Panc1 (cell line): ENCODE data around the gene UBA1. TPM values are rescaled to one million over a fixed set of nuclear protein-coding genes. Genes with fewer than 3 reads are reported as not detected.

Experiments used
- ATAC-seq: fragments of 200-7000 bp; cut with Tn5 transposase; 2 replicates; pipeline ENCODE4 v1.9.1; 2020; ENCODE audit warnings: mild to moderate bottlenecking, moderate library complexity
- BruUV-seq: library from RNA; stranded (reverse); fragments of 400-500 nt; replicated peaks from 2 replicates; lab custom pipeline; 2021; lab: Mats Ljungman, UMichigan
- CTCF ChIA-PET: fragments of 300-600 bp; sonication (Branson Sonifier 250); formaldehyde crosslinking; loops from one replicate; lab custom pipeline; 2022; ENCODE audit warnings: antibody characterized with exemption; lab: Charles Lee
- POLR2A ChIA-PET: fragments of 300-600 bp; sonication (Branson Sonifier 250); formaldehyde crosslinking; loops from one replicate; lab custom pipeline; 2022; ENCODE audit warnings: antibody characterized with exemption; lab: Charles Lee
- DNase-seq: peaks from one replicate; pipeline ENCODE4 v3.0.0-alpha.2; 2010; ENCODE audit warnings: low read depth, low spot score
- H3K27ac ChIP-seq: 2 replicates; pipeline ENCODE4 v1.5.1; 2011; ENCODE audit warnings: mild to moderate bottlenecking, low read length, inconsistent platforms
- H3K27me3 ChIP-seq: fragments of 200-500 bp; sonication (Bioruptor generic); 2 replicates; pipeline ENCODE4 v1.6.0; 2014; ENCODE audit warnings: low read length, inconsistent platforms; ENCODE audit not compliant: control insufficient read depth, insufficient read depth
- H3K36me3 ChIP-seq: fragments of 200-500 bp; sonication (Bioruptor generic); 2 replicates; pipeline ENCODE4 v1.5.1; 2014; ENCODE audit warnings: inconsistent platforms, mild to moderate bottlenecking, low read length, moderate library complexity; ENCODE audit not compliant: control insufficient read depth, insufficient read depth
- H3K4me1 ChIP-seq: 2 replicates; pipeline ENCODE4 v1.5.1; 2011; ENCODE audit warnings: inconsistent platforms, mild to moderate bottlenecking, low read length, moderate library complexity; ENCODE audit not compliant: control insufficient read depth, insufficient read depth
- H3K4me3 ChIP-seq, 2 experiments: 2 replicates each; pipeline ENCODE4 v1.5.1; 2011 to 2012; ENCODE audit warnings: low read depth in 2 of 2, low read length in 2 of 2, mild to moderate bottlenecking in 2 of 2, inconsistent platforms in 1 of 2, moderate library complexity in 1 of 2
- H3K9me3 ChIP-seq: fragments of 200-500 bp; sonication (Bioruptor generic); 2 replicates; pipeline ENCODE4 v1.5.1; 2014; ENCODE audit warnings: low read depth, mild to moderate bottlenecking, inconsistent platforms, low read length, moderate library complexity; ENCODE audit not compliant: control insufficient read depth, insufficient read depth
- POLR2AphosphoS5 ChIP-seq: IDR thresholded peaks from 2 replicates; pipeline ENCODE4 v1.6.1; 2012; ENCODE audit warnings: mild to moderate bottlenecking, low read depth, low read length, moderate library complexity
- SIN3A ChIP-seq: IDR thresholded peaks from 2 replicates; pipeline ENCODE4 v1.6.1; 2012; ENCODE audit warnings: low read depth, mild to moderate bottlenecking, low read length, moderate library complexity, borderline replicate concordance; ENCODE audit not compliant: insufficient read depth
- TCF7L2 ChIP-seq: IDR thresholded peaks from 2 replicates; pipeline ENCODE4 v1.6.1; 2011; ENCODE audit warnings: mild to moderate bottlenecking, low read depth, low read length, inconsistent platforms
- in situ Hi-C: cut with HindIII; loops from 2 replicates; pipeline ENCODE4 v1.10.0; 2016; ENCODE audit warnings: low sequenced_read_pairs, low pct_unique_long_range_greater_than_20kb
- intact Hi-C: fragments of 100-400 bp; cut with micrococcal nuclease; formaldehyde crosslinking; loops from one replicate; pipeline ENCODE4 v1.10.0; 2022; ENCODE audit not compliant: unreplicated experiment
- total RNA-seq: library from RNA; stranded (reverse); gene quantifications from one replicate; pipeline ENCODE4 v1.2.1, GENCODE V29; 2021; ENCODE audit not compliant: unreplicated experiment
- TF ChIP-seq, protein P1 (sequence below): fragments of 450-650 bp; IDR thresholded peaks from 2 replicates; pipeline ENCODE4 v1.5.1; 2017; ENCODE audit warnings: mild to moderate bottlenecking
- TF ChIP-seq, protein P2 (sequence below), 2 experiments: IDR thresholded peaks; 2 replicates each; pipeline ENCODE4 v1.6.1; 2011 to 2012; ENCODE audit warnings: low read depth in 2 of 2, control low read depth in 1 of 2, low read length in 1 of 2, mild to moderate bottlenecking in 1 of 2, moderate library complexity in 1 of 2; ENCODE audit not compliant: insufficient read depth in 1 of 2

UBA1 gene
- total RNA-seq, 1 experiment from 2014 or later: 302 TPM

DNA sequence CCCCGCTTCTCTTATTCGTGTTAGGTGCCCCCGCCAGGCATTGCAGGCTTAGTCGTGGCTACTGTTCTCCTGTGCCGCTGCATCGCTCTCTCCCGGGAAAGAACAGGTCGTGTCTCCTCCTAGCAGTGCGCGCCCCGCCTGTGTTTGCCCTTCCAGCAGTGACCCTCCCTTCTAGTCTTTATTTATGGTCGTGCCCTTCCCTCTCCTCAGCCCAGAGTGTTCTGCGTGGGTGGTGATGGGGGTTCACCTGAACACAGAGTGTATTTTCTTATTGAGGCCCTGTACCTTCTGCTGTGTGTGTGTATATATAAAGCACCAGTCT, 54.3 kb downstream of the UBA1 start:
- Histone ChIP-seq H3K4me3 (no peak overlapping the region), H3K9me3 (no peaks in the 10 kb centered on the region), H3K27ac (no peak overlapping the region), H3K27me3 (no peaks in the 10 kb centered on the region), H3K4me1 (no peaks in the 10 kb centered on the region), H3K36me3 (no peaks in the 10 kb centered on the region; the same call in 1 of the 2 replicates)
- POLR2A ChIA-PET: no interaction called here
- CTCF ChIA-PET: no interaction called here
- ATAC-seq (no peak), DNase-seq (no peak)
- TF ChIP-seq, protein P1, sequence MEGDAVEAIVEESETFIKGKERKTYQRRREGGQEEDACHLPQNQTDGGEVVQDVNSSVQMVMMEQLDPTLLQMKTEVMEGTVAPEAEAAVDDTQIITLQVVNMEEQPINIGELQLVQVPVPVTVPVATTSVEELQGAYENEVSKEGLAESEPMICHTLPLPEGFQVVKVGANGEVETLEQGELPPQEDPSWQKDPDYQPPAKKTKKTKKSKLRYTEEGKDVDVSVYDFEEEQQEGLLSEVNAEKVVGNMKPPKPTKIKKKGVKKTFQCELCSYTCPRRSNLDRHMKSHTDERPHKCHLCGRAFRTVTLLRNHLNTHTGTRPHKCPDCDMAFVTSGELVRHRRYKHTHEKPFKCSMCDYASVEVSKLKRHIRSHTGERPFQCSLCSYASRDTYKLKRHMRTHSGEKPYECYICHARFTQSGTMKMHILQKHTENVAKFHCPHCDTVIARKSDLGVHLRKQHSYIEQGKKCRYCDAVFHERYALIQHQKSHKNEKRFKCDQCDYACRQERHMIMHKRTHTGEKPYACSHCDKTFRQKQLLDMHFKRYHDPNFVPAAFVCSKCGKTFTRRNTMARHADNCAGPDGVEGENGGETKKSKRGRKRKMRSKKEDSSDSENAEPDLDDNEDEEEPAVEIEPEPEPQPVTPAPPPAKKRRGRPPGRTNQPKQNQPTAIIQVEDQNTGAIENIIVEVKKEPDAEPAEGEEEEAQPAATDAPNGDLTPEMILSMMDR: no peak
- TF ChIP-seq, protein P2, sequence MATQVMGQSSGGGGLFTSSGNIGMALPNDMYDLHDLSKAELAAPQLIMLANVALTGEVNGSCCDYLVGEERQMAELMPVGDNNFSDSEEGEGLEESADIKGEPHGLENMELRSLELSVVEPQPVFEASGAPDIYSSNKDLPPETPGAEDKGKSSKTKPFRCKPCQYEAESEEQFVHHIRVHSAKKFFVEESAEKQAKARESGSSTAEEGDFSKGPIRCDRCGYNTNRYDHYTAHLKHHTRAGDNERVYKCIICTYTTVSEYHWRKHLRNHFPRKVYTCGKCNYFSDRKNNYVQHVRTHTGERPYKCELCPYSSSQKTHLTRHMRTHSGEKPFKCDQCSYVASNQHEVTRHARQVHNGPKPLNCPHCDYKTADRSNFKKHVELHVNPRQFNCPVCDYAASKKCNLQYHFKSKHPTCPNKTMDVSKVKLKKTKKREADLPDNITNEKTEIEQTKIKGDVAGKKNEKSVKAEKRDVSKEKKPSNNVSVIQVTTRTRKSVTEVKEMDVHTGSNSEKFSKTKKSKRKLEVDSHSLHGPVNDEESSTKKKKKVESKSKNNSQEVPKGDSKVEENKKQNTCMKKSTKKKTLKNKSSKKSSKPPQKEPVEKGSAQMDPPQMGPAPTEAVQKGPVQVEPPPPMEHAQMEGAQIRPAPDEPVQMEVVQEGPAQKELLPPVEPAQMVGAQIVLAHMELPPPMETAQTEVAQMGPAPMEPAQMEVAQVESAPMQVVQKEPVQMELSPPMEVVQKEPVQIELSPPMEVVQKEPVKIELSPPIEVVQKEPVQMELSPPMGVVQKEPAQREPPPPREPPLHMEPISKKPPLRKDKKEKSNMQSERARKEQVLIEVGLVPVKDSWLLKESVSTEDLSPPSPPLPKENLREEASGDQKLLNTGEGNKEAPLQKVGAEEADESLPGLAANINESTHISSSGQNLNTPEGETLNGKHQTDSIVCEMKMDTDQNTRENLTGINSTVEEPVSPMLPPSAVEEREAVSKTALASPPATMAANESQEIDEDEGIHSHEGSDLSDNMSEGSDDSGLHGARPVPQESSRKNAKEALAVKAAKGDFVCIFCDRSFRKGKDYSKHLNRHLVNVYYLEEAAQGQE (IDR thresholded peaks at IDR 0.05; ENCODE audit: insufficient read depth in 1 of 2, low read depth in 2 of 2, low read length in 1 of 2): no peak
- no peak for TF ChIP-seq POLR2AphosphoS5
- no peak for TF ChIP-seq SIN3A
- TF ChIP-seq TCF7L2: no peak
- BruUV-seq: no TSS peak
- intact Hi-C loops (no loop called here), in situ Hi-C loops (no loop called here)

DNA sequence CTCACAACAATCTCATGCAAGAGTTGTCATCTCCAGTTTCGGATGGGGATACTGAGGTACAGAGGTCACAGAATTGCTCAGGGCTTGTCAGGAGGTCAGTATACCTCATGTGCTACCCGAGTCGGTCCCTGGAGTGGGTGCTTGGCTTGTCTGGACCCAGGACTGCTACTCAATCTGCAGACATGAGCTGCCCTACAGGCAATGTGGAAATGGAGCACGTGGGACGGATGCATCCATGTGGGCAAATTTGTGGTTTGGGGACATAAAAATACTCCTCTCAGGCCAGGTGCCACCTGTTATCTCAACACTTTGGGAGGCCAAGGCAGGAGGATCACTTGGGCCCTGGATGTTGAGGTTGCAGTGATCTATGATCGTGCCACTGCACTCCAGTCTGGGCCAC, 54.9 kb downstream of the UBA1 start:
- TF ChIP-seq, protein P1: no peak
- TF ChIP-seq TCF7L2 (no peak), SIN3A (no peak), POLR2AphosphoS5 (no peak)
- TF ChIP-seq, protein P2 (IDR thresholded peaks at IDR 0.05; ENCODE audit: insufficient read depth in 1 of 2, low read depth in 2 of 2, low read length in 1 of 2): no peak
- POLR2A ChIA-PET: no interaction called here
- intact Hi-C loops (no loop called here), in situ Hi-C loops (no loop called here)
- H3K27me3 ChIP-seq: no peaks in the 10 kb centered on the region
- no peak overlapping the region for H3K27ac ChIP-seq
- H3K4me3 ChIP-seq: no peak overlapping the region
- DNase-seq (no peak), ATAC-seq (no peak)
- CTCF ChIA-PET: no interaction called here
- H3K9me3 ChIP-seq: no peaks in the 10 kb centered on the region
- H3K36me3 ChIP-seq: no peaks in the 10 kb centered on the region; the same call in 1 of the 2 replicates
- H3K4me1 ChIP-seq: no peaks in the 10 kb centered on the region
- no TSS peak for BruUV-seq
